HG02938 (cell line): ENCODE measurements around the gene CDC42BPA.

ENCODE experiments used
- ATAC-seq: cut with Tn5 transposase; IDR thresholded peaks from one replicate; pipeline ENCODE4 v1.9.1; 2021; ENCODE audit warnings: mild to moderate bottlenecking, moderate library complexity; ENCODE audit not compliant: unreplicated experiment

CDC42BPA gene

GRCh38 chr1:227335242-227336020 lies 17.1 kb upstream of the CDC42BPA start:
- no peak for ATAC-seq

GRCh38 chr1:227333423-227333822 lies 15.1 kb upstream of the CDC42BPA start:
- ATAC-seq, result no peak

GRCh38 chr1:227330279-227331076 lies 12.2 kb upstream of the CDC42BPA start:
- ATAC-seq, result no peak

DNA sequence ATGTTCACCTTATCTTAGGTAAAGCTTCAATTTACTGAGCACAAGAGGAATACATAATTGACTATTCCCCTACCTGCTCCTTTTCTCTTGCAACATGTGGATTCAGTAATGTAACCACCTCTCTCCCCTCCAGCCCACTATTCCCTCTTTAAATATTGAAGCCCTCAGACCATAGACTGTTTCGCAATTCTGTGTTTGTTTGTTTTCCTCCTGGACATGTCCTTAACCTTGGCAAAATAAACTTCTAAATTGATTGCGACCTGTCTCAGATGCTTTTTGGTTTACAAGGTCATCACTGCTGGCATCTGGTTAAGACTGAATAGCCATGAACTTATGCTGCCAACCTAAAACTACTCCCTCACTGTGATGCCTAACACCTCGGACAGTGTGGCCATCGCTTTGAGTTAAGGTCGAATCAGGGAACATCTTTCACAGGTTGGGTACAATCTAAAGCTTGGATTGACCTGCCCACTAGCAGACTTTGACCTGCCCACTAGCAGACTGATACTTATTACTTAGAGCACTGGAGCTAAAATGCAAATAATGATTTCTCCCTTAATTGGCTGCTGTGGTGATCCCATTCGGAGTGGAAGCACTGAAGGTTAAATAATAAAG lies 10.2 kb upstream of the CDC42BPA start:
- no peak for ATAC-seq

GRCh38 chr1:227325156-227325555 lies 6.9 kb upstream of the CDC42BPA start:
- ATAC-seq, result no peak

DNA sequence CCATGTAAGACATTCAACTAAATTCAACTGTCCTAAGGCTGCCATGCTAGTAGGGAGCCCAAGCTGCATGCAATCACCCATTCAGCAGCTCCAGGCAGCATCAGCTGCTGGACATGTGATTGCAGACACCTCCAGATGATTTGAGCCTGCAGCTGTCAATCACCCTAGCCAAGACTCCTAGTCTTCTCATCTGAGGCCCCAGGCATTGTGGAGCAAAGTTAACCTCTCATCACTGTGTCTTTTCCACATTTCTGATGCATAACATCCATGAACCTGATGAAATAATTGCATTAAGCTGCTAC lies 5.6 kb upstream of the CDC42BPA start:
- ATAC-seq, result no peak

DNA sequence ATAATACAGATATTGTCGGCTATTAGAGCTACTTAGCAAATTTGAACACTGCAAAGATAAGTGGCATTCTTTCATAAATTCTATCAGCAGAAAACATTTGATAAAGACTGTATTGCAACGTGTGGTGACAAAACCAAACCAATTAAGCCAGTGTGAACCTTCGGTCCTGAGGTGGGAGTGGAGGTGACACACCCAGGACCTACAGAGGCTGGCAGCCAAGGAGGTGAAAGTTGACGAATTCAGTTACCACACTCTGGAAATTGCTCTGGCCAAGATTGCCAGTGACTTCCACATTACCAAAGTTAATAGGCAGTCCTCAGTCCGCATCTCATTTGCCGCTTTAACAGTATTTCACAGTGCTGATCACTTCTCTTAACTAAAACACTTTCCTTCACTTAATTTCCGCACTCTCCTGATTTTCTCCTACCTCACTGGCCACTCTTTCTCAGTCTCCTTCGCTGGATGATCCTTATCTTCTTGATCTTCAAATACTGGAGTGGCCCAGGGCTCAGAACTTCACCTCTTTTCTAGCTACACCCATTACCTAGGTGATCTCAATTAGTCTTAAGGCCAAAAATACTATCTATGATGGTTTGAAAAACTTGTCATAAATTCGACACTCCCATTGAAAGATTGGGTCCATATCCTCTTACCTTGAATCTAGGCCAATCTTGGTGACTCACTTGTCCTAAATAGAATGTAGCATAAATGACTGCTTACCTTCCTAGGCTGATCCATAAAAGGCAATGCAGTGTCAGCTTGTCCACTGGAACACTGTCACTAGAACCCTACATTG lies 5.1 kb upstream of the CDC42BPA start:
- ATAC-seq, result no peak

DNA sequence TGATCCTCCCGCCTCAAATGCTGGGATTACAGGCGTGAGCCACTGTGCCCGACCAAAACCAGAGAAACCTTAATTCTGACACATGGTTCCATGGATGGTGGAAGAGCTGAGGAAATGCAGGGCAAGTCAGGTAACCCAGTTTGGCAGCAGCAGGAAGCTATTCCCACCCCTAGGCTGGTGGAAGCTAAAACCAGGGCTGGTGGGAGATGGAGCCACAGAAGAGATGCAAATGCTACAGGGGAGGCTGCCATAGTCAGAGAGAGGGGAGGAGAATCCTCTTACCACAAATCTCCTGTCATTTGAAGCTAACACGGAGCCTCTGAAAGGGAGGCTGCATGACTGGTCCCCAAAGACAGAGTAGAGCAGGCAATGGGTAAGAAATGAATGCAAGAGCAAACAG lies 4.1 kb upstream of the CDC42BPA start:
- ATAC-seq, result no peak

- ATAC-seq, result no peak
Measured at GRCh38 chr1:227321035-227321434, 2.7 kb upstream of the CDC42BPA start.

DNA sequence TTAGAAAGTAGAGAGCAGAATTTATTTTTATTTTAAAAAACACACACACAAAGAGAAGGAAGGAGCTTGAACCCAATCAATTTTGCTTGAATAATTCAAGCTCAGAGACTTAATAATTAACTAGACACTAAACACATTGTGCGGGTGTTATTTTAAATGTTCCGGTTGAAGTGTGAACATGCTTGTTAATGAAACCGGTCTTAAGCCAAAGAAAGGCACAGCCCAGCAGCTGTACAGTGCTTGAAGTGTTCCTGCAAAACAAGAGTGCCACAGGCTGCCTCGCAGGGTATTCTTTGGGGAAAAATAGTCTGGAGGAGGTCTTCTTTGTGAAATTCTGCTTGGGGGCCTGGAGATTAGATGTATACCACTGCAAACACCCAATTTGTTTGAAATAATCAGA lies 2.2 kb upstream of the CDC42BPA start:
- ATAC-seq, result no peak

- no peak for ATAC-seq
Measured at GRCh38 chr1:227318853-227319607, 738 bp upstream of the CDC42BPA start.

- no peak for ATAC-seq
Measured at GRCh38 chr1:227317523-227318015, 723 bp downstream of the CDC42BPA start.

- no peak for ATAC-seq
Measured at GRCh38 chr1:227317011-227317451, 1.3 kb downstream of the CDC42BPA start.

DNA sequence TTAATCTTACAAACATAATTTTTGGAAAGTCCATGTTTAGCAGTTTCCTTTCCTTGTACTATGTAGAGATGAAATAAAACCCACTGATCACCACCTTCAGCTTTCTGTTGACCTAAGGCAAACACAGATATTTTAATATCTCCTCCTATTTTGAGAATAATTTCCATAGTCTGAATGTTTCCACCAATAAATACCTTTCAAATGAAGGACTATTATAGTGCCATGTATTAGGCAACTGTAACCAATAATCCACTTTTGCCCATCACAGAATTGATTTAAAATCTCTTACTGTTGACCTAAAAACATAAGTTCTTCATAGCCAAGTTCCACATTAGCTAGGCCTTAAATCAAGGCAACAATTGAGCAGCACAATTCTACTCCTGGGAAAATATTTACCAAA lies 1.8 kb downstream of the CDC42BPA start:
- no peak for ATAC-seq

DNA sequence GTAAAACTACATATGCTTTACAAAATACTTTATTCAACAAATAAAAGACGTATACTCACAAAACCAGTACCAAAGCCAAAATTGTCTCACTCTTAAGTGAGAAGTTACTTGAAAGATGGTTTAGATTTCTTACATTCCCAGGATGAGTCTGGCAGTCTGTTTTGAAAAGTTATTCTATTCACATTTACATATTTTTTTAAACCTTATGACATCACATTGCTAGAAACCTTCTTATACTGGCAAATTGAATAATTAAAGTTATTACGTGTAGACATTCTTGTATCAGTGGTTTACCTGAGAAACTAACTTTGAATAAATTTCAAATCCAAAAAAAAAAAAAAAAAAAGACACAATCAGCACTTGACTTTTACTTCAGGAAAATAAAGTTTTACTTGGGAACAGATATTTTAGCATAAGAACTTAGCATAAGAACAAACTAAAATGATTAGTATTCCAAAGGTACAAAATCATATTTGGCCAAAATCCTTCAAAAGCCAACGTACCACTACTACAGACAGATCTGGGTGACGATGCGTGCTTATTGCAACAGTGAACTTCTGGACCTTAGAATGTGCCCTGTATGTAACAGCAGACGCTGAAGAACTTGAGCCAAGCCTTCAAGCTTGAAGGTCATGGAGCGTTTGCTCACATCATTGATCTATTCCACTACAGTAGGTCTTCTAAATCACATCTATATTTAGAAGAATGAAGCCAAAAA lies 2.5 kb downstream of the CDC42BPA start:
- ATAC-seq, result no peak

GRCh38 chr1:227314014-227314848 lies 4.1 kb downstream of the CDC42BPA start:
- no peak for ATAC-seq

DNA sequence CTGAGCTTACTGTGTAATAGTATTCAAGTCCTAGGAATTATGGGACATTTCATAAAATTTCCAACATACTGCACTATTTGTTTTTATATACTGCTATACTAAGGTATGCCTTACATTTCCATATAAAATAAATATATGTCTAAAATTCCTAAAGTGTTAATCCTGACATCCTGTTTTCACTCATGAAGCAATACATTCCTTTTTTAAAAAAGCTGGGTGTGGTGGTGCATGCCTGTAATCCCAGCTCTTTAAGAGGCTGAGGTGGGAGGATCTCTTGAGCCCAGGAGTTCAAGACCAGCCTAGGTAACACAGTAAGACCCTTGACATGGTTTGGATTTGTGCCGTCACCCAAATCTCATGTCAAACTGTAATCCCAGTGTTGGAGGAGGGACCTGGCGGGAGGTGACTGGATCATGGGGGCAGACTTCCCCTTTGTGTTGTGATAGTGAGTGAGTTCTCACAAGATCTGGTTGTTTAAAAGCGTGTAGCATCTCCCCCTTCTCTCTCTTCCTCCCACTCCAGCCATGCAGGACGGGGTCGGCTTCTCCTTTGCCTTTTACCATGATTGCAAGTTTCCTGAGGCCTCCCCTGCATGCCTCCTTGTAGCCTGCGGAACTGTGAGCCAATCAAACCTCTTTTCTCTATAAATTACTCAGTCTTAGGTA lies 5.8 kb downstream of the CDC42BPA start:
- ATAC-seq, result no peak

- ATAC-seq, result no peak
Measured at GRCh38 chr1:227311389-227312001, 6.8 kb downstream of the CDC42BPA start.
